PC-9 (cell line): ENCODE measurements around the gene LSM3. TPM values are rescaled to one million over a fixed set of nuclear protein-coding genes. Genes with fewer than 3 reads are reported as not detected.

Source experiments
- BruUV-seq: library from RNA; stranded (reverse); fragments of 400-500 nt; replicated peaks from 2 replicates; lab custom pipeline; 2021; lab: Mats Ljungman, UMichigan
- CTCF ChIA-PET: fragments of 300-600 bp; sonication (Branson Sonifier 250); formaldehyde crosslinking; loops from one replicate; lab custom pipeline; 2022; ENCODE audit warnings: antibody characterized with exemption; lab: Charles Lee
- POLR2A ChIA-PET: fragments of 300-600 bp; sonication (Branson Sonifier 250); formaldehyde crosslinking; loops from one replicate; lab custom pipeline; 2022; ENCODE audit warnings: antibody characterized with exemption; ENCODE audit not compliant: unreplicated experiment; lab: Charles Lee
- DNase-seq, 2 experiments: peaks; one replicate each; pipeline versions ENCODE4 v3.0.0 to v3.0.0-alpha.2; 2015 to 2022; ENCODE audit warnings: mixed read lengths in 1 of 2
- H2AFZ ChIP-seq: fragments of 200-600 bp; sonication (generic); 2 replicates; pipeline ENCODE4 v1.8.1; 2017; ENCODE audit warnings: antibody characterized with exemption
- H3F3A ChIP-seq: fragments of 200-600 bp; sonication (generic); 2 replicates; pipeline ENCODE4 v1.8.1; 2017; ENCODE audit warnings: antibody characterized with exemption, mild to moderate bottlenecking, low read depth; ENCODE audit not compliant: insufficient read depth
- H3K27ac ChIP-seq: fragments of 200-600 bp; sonication (generic); 2 replicates; pipeline ENCODE4 v1.6.1; 2016; ENCODE audit warnings: mixed run types
- H3K27me3 ChIP-seq: fragments of 200-600 bp; sonication (generic); 2 replicates; pipeline ENCODE4 v1.6.1; 2016; ENCODE audit warnings: low read depth, mixed run types; ENCODE audit not compliant: insufficient read depth
- H3K36me3 ChIP-seq: fragments of 200-600 bp; sonication (generic); 2 replicates; pipeline ENCODE4 v1.6.1; 2016; ENCODE audit warnings: low read depth, mixed run types
- H3K4me1 ChIP-seq: fragments of 200-600 bp; sonication (generic); replicated peaks from 2 replicates; pipeline ENCODE4 v1.6.1; 2016; ENCODE audit warnings: mixed run types; ENCODE audit not compliant: insufficient read depth
- H3K4me2 ChIP-seq: fragments of 200-600 bp; sonication (generic); 2 replicates; pipeline ENCODE4 v1.6.1; 2017; ENCODE audit warnings: mixed run types
- H3K4me3 ChIP-seq: fragments of 200-600 bp; sonication (generic); 2 replicates; pipeline ENCODE4 v1.6.1; 2016; ENCODE audit warnings: mixed run types
- H3K79me2 ChIP-seq: fragments of 200-600 bp; sonication (generic); 2 replicates; pipeline ENCODE4 v1.6.1; 2017; ENCODE audit warnings: low read depth, mixed run types
- H3K9me2 ChIP-seq: fragments of 200-600 bp; sonication (generic); 2 replicates; pipeline ENCODE4 v1.8.1; 2017; ENCODE audit warnings: mild to moderate bottlenecking; ENCODE audit not compliant: insufficient read depth
- H3K9me3 ChIP-seq: fragments of 200-600 bp; sonication (generic); 2 replicates; pipeline ENCODE4 v1.8.1; 2016; ENCODE audit warnings: low read depth; ENCODE audit not compliant: insufficient read depth
- H4K20me1 ChIP-seq: fragments of 200-600 bp; sonication (generic); 2 replicates; pipeline ENCODE4 v1.8.1; 2017; ENCODE audit not compliant: insufficient read depth
- CTCF ChIP-seq: fragments of 200-600 bp; sonication (generic); conservative IDR thresholded peaks from 2 replicates; pipeline ENCODE4 v1.6.1; 2017; ENCODE audit warnings: mixed run types, antibody characterized with exemption, mild to moderate bottlenecking, moderate library complexity
- EZH2 ChIP-seq: fragments of 200-600 bp; sonication (generic); IDR thresholded peaks from 2 replicates; pipeline ENCODE4 v1.8.0; 2017; ENCODE audit warnings: antibody characterized with exemption, low read depth
- intact Hi-C: fragments of 100-400 bp; cut with micrococcal nuclease; formaldehyde crosslinking; loops from one replicate; pipeline ENCODE4 v1.10.0; 2022; ENCODE audit not compliant: unreplicated experiment
- total RNA-seq: library from RNA; stranded (reverse); gene quantifications from 2 replicates; pipeline ENCODE4 v1.2.3, GENCODE V29; 2021

Gene LSM3
- total RNA-seq, 1 experiment from 2014 or later, result 18.3 TPM

GRCh38 chr3:14132689-14133088 is 45.9 kb upstream of the LSM3 start:
- ChIA-PET CTCF (no interaction called here), POLR2A (no interaction called here)
- peaks cover 12% of the 10 kb centered on the region for H3K4me1 ChIP-seq
- no peak overlapping the region for H2AFZ ChIP-seq
- intact Hi-C loops, result no loop called here
- no peaks in the 10 kb centered on the region for H3K9me3 ChIP-seq
- H3K4me3 ChIP-seq, result no peak overlapping the region
- BruUV-seq, result no TSS peak
- H3K27me3 ChIP-seq, result no peaks in the 10 kb centered on the region
- 0 out of 2 replicates have a peak, but pooled peaks cover 16% of the 10 kb centered on the region for H3F3A ChIP-seq
- H3K36me3 ChIP-seq, result peaks cover 45% of the 10 kb centered on the region
- H3K27ac ChIP-seq, result no peak overlapping the region
- H3K4me2 ChIP-seq, result no peak overlapping the region
- H3K79me2 ChIP-seq, result peaks cover 18% of the 10 kb centered on the region
- no peak for TF ChIP-seq EZH2
- TF ChIP-seq CTCF, result no peak
- DNase-seq, result no peak
- peaks cover 19% of the 10 kb centered on the region for H4K20me1 ChIP-seq
- no peaks in the 10 kb centered on the region for H3K9me2 ChIP-seq

- H3K36me3 ChIP-seq, result peaks cover 40% of the 10 kb centered on the region
- intact Hi-C loops, result no loop called here
- BruUV-seq, result no TSS peak
- DNase-seq, result no peak
- H4K20me1 ChIP-seq, result peaks cover 13% of the 10 kb centered on the region
- no peaks in the 10 kb centered on the region for H3K9me2 ChIP-seq
- no peaks in the 10 kb centered on the region for H3K9me3 ChIP-seq
- peaks cover 12% of the 10 kb centered on the region for H3K79me2 ChIP-seq
- H3K27ac ChIP-seq, result no peak overlapping the region
- no peak overlapping the region for H3K4me2 ChIP-seq
- ChIA-PET CTCF (no interaction called here), POLR2A (interaction anchor here (0.6 kb wide), 1 partner anchor 16 kb away, joined by 4 read pairs; no protein-coding TSS in a partner anchor)
- TF ChIP-seq CTCF (no peak), EZH2 (no peak)
- 0 out of 2 replicates have a peak, but pooled peaks cover 20% of the 10 kb centered on the region for H3F3A ChIP-seq
- H3K27me3 ChIP-seq, result no peaks in the 10 kb centered on the region
- peaks cover 12% of the 10 kb centered on the region for H3K4me1 ChIP-seq
- no peak overlapping the region for H3K4me3 ChIP-seq
- H2AFZ ChIP-seq, result no peak overlapping the region
These were observed 45.3 kb upstream of the LSM3 start for GRCh38 chr3:14133188-14133800.

GRCh38 chr3:14133876-14134275 is 44.7 kb upstream of the LSM3 start:
- intact Hi-C loops, result no loop called here
- Histone ChIP-seq H2AFZ (no peak overlapping the region), H3K27me3 (no peaks in the 10 kb centered on the region), H3K4me3 (no peak overlapping the region), H3K9me3 (no peaks in the 10 kb centered on the region), H3K79me2 (peaks cover 6% of the 10 kb centered on the region), H3K4me2 (no peak overlapping the region), H3K36me3 (peaks cover 34% of the 10 kb centered on the region), H3K9me2 (no peaks in the 10 kb centered on the region), H3K4me1 (peaks cover 12% of the 10 kb centered on the region), H3K27ac (no peak overlapping the region), H4K20me1 (peaks cover 7% of the 10 kb centered on the region), H3F3A (0 out of 2 replicates have a peak, but pooled peaks cover 17% of the 10 kb centered on the region)
- no TSS peak for BruUV-seq
- ChIA-PET CTCF (no interaction called here), POLR2A (no interaction called here)
- no peak for TF ChIP-seq CTCF
- TF ChIP-seq EZH2, result no peak
- DNase-seq, result no peak
